HG02610 (cell line): ENCODE measurements around the gene VN1R4.
"Not testable (repeated sequence)": the region's sequence is repeated elsewhere in the genome, so short reads cannot be mapped to it uniquely, and the experiment has no call there.

Source experiments
- ATAC-seq: cut with Tn5 transposase; IDR thresholded peaks from one replicate; pipeline ENCODE4 v1.9.1; 2021; ENCODE audit warnings: mild to moderate bottlenecking, moderate library complexity; ENCODE audit not compliant: unreplicated experiment

Gene VN1R4

GRCh38 chr19:53267623-53268022, at the start of gene VN1R4:
VN1R4 (minus strand) TSS chr19:53267723; CDS start chr19:53267665, 58 bp downstream.
- not testable (repeated sequence) for ATAC-seq

- no peak for ATAC-seq
Observed at GRCh38 chr19:53311897-53312296, 44.4 kb upstream of the VN1R4 start.

GRCh38 chr19:53311044-53311443, 43.5 kb upstream of the VN1R4 start:
- ATAC-seq: no peak

- ATAC-seq: no peak
Observed at GRCh38 chr19:53308339-53308811, 40.9 kb upstream of the VN1R4 start.

- ATAC-seq: not testable (repeated sequence)
Observed at GRCh38 chr19:53301341-53301740, 33.8 kb upstream of the VN1R4 start.

- ATAC-seq: no peak
Observed at GRCh38 chr19:53294786-53295441, 27.4 kb upstream of the VN1R4 start.

GRCh38 chr19:53290758-53291549, 23.4 kb upstream of the VN1R4 start:
- ATAC-seq: no peak

- ATAC-seq: no peak
Observed at GRCh38 chr19:53285087-53285486, 17.6 kb upstream of the VN1R4 start.

- ATAC-seq: not testable (repeated sequence)
Observed at GRCh38 chr19:53281947-53282346, 14.4 kb upstream of the VN1R4 start.

- no peak for ATAC-seq
Observed at GRCh38 chr19:53275480-53275879, 8.0 kb upstream of the VN1R4 start.

GRCh38 chr19:53272044-53272443, 4.5 kb upstream of the VN1R4 start:
- ATAC-seq: no peak

- not testable (repeated sequence) for ATAC-seq
Observed at GRCh38 chr19:53269861-53270260, 2.3 kb upstream of the VN1R4 start.

- not testable (repeated sequence) for ATAC-seq
Observed at GRCh38 chr19:53257715-53258342, 9.7 kb downstream of the VN1R4 start, which contains the start of gene VN1R2. VN1R2 (plus strand) TSS chr19:53258292; CDS start chr19:53258376, 84 bp downstream.

- ATAC-seq: no peak
Observed at GRCh38 chr19:53254411-53255341, 12.8 kb downstream of the VN1R4 start, which contains the start of gene ZNF677. ZNF677 (minus strand) TSS chr19:53254873; CDS start chr19:53251550, 3,323 bp downstream.

- ATAC-seq: no peak
Observed at GRCh38 chr19:53246498-53246897, 21.0 kb downstream of the VN1R4 start.

- no peak for ATAC-seq
Observed at GRCh38 chr19:53237114-53237777, 30.3 kb downstream of the VN1R4 start.

- ATAC-seq: no peak
Observed at GRCh38 chr19:53224606-53225005, 42.9 kb downstream of the VN1R4 start.

- ATAC-seq: not testable (repeated sequence)
Observed at GRCh38 chr19:53222716-53223115, 44.8 kb downstream of the VN1R4 start.
